HepG2 (cell line): ENCODE results near the gene CMTM2. TPM values are rescaled to one million over a fixed set of nuclear protein-coding genes. Genes with fewer than 3 reads are reported as not detected.

Source experiments
- ATAC-seq: fragments of 200-7000 bp; cut with Tn5 transposase; 3 replicates; pipeline ENCODE4 v1.9.1; 2020; ENCODE audit warnings: mild to moderate bottlenecking, moderate library complexity
- BruUV-seq: library from RNA; stranded (reverse); fragments of 400-500 nt; replicated peaks from 2 replicates; lab custom pipeline; 2021; lab: Mats Ljungman, UMichigan
- CTCF ChIA-PET: fragments of 300-600 bp; formaldehyde crosslinking; extraction: SDS; loops from one replicate; lab custom pipeline; 2021; ENCODE audit warnings: low total read pairs, inconsistent platforms, low intra/inter-chr PET ratio; lab: Yijun Ruan, JAX
- POLR2A ChIA-PET: fragments of 350-600 bp; sonication (Branson Sonifier 250); formaldehyde crosslinking; loops from one replicate; lab custom pipeline; 2020; ENCODE audit warnings: antibody characterized with exemption, inconsistent platforms; lab: Yijun Ruan, JAX
- DNase-seq: peaks from one replicate; pipeline ENCODE4 v3.0.0-alpha.2; 2015; ENCODE audit warnings: low spot score
- FAIRE-seq: peaks from 3 replicates; lab custom pipeline; 2011; peaks lifted over from hg19 to GRCh38; lab: Jason Lieb, UNC
- H2AFZ ChIP-seq: one replicate; pipeline ENCODE4 v1.6.1; 2011; ENCODE audit warnings: low read length, inconsistent platforms
- H3K27ac ChIP-seq: fragments of 300-600 bp; 3 replicates; pipeline ENCODE4 v1.8.0; 2011; ENCODE audit warnings: mixed run types, mild to moderate bottlenecking, mixed read lengths, low read length, inconsistent platforms; ENCODE audit not compliant: insufficient read depth; ENCODE audit errors: extremely low read length
- H3K27me3 ChIP-seq, 2 experiments: fragments of 200-600 bp in 1 of 2; 2 replicates in 1 of 2; 3 replicates in 1 of 2; pipeline versions ENCODE4 v1.6.0 to v1.8.0; 2011; ENCODE audit warnings: low read length in 2 of 2, mild to moderate bottlenecking in 2 of 2, moderate library complexity in 2 of 2, inconsistent platforms in 1 of 2; ENCODE audit not compliant: insufficient read depth in 2 of 2, control insufficient read depth in 1 of 2
- H3K36me3 ChIP-seq, 2 experiments: fragments of 200-600 bp in 1 of 2; replicated peaks in 1 of 2; 2 replicates in 1 of 2; 3 replicates in 1 of 2; pipeline versions ENCODE4 v1.5.1 to v1.8.0; 2011; ENCODE audit warnings: low read length in 2 of 2, inconsistent platforms in 1 of 2; ENCODE audit not compliant: insufficient read depth in 2 of 2, control insufficient read depth in 1 of 2
- H3K4me1 ChIP-seq: 2 replicates; pipeline ENCODE4 v1.5.1; 2012; ENCODE audit warnings: low read length, inconsistent platforms; ENCODE audit not compliant: insufficient read depth
- H3K4me2 ChIP-seq: 2 replicates; pipeline ENCODE4 v1.6.0; 2011; ENCODE audit warnings: low read depth, low read length, inconsistent platforms
- H3K4me3 ChIP-seq, 3 experiments: fragments of 200-600 bp in 1 of 3; sonication (generic), shearing (Covaris generic) in 1 of 3; replicated peaks in 1 of 3; 2 replicates each; pipeline ENCODE4 v1.5.1; 2011 to 2016; ENCODE audit warnings: low read length in 3 of 3, inconsistent platforms in 2 of 3, low read depth in 2 of 3, mild to moderate bottlenecking in 2 of 3, control low read depth in 1 of 3, mixed read lengths in 1 of 3; ENCODE audit not compliant: insufficient read depth in 1 of 3
- H3K79me2 ChIP-seq: one replicate; pipeline ENCODE4 v1.6.1; 2011; ENCODE audit warnings: low read length, inconsistent platforms; ENCODE audit not compliant: insufficient read depth
- H3K9ac ChIP-seq: 2 replicates; pipeline ENCODE4 v1.6.0; 2011; ENCODE audit warnings: mild to moderate bottlenecking, low read depth, low read length, inconsistent platforms; ENCODE audit not compliant: insufficient read depth
- H3K9me3 ChIP-seq: 2 replicates; pipeline ENCODE4 v1.5.1; 2012; ENCODE audit warnings: mild to moderate bottlenecking, low read length
- H4K20me1 ChIP-seq: 2 replicates; pipeline ENCODE4 v1.6.0; 2011; ENCODE audit warnings: inconsistent platforms, mild to moderate bottlenecking, low read length, moderate library complexity; ENCODE audit not compliant: insufficient read depth
- DR1 ChIP-seq: sonication (generic); formaldehyde crosslinking; IDR thresholded peaks from 2 replicates; pipeline ENCODE4 v1.8.0; 2021; ENCODE audit warnings: mild to moderate bottlenecking, missing genetic modification reagents, inconsistent platforms
- HES4 ChIP-seq: sonication (generic); formaldehyde crosslinking; IDR thresholded peaks from 2 replicates; pipeline ENCODE4 v1.9.0; 2021; ENCODE audit warnings: mild to moderate bottlenecking, missing genetic modification reagents, borderline replicate concordance
- HOXA7 ChIP-seq: sonication (generic); formaldehyde crosslinking; IDR thresholded peaks from 2 replicates; pipeline ENCODE4 v1.8.1; 2022; ENCODE audit warnings: mild to moderate bottlenecking, missing genetic modification reagents, moderate library complexity
- MAZ ChIP-seq, 2 experiments: sonication (generic) in 1 of 2; formaldehyde crosslinking in 1 of 2; IDR thresholded peaks; 2 replicates each; pipeline versions ENCODE4 v1.5.0 to v1.6.1; 2012 to 2020; ENCODE audit warnings: low read depth in 2 of 2, mild to moderate bottlenecking in 2 of 2, borderline replicate concordance in 1 of 2, improper control_type of control experiment in 1 of 2, low read length in 1 of 2, missing genetic modification reagents in 1 of 2, moderate library complexity in 1 of 2
- NFE2L2 ChIP-seq: fragments of 150-350 bp; IDR thresholded peaks from 2 replicates; pipeline ENCODE4 v1.6.1; 2014; ENCODE audit warnings: low read length
- NRL ChIP-seq: sonication (generic); formaldehyde crosslinking; IDR thresholded peaks from 2 replicates; pipeline ENCODE4 v1.5.0; 2020; ENCODE audit warnings: missing genetic modification reagents, mild to moderate bottlenecking, moderate library complexity, borderline replicate concordance
- SMYD3 ChIP-seq: sonication (generic); formaldehyde crosslinking; IDR thresholded peaks from 2 replicates; pipeline ENCODE4 v1.8.1; 2023; ENCODE audit warnings: mild to moderate bottlenecking, missing genetic modification reagents
- XBP1 ChIP-seq: sonication (generic); formaldehyde crosslinking; IDR thresholded peaks from 2 replicates; pipeline ENCODE4 v1.5.0; 2020; ENCODE audit warnings: missing genetic modification reagents
- XRCC5 ChIP-seq: fragments of 200-400 bp; formaldehyde crosslinking; optimal IDR thresholded peaks from 2 replicates; pipeline ENCODE3; 2017; ENCODE audit warnings: mild to moderate bottlenecking, low read length
- ZC3H4 ChIP-seq: sonication (generic); formaldehyde crosslinking; IDR thresholded peaks from 2 replicates; pipeline ENCODE4 v1.4.0; 2020; ENCODE audit warnings: missing genetic modification reagents, borderline replicate concordance
- ZFP37 ChIP-seq: sonication (generic); formaldehyde crosslinking; IDR thresholded peaks from 2 replicates; pipeline ENCODE4 v1.4.0; 2020; ENCODE audit warnings: missing genetic modification reagents, borderline replicate concordance
- ZNF205 ChIP-seq: IDR thresholded peaks from 2 replicates; pipeline ENCODE4 v1.6.1; 2018; ENCODE audit warnings: missing biosample characterization, missing genetic modification reagents
- ZNF33B ChIP-seq: sonication (generic); formaldehyde crosslinking; IDR thresholded peaks from 2 replicates; pipeline ENCODE4 v1.5.1; 2020; ENCODE audit warnings: mild to moderate bottlenecking, missing genetic modification reagents
- ZNF383 ChIP-seq: sonication (generic); formaldehyde crosslinking; IDR thresholded peaks from 2 replicates; pipeline ENCODE4 v1.4.0; 2020; ENCODE audit warnings: missing genetic modification reagents, mild to moderate bottlenecking, borderline replicate concordance
- WGBS: methylation state at CpG from one replicate; pipeline ENCODE4 v1.1.6; 2017; ENCODE audit warnings: low lambda C conversion rate; 5-methylcytosine and 5-hydroxymethylcytosine counted together
- in situ Hi-C: cut with HindIII; loops from 2 replicates; pipeline ENCODE4 v1.10.0; 2017; ENCODE audit warnings: low pct_unique_long_range_greater_than_20kb; ENCODE audit not compliant: extremely low pct_ligation_motif_present
- intact Hi-C: fragments of 100-400 bp; cut with micrococcal nuclease; formaldehyde crosslinking; loops from one replicate; pipeline ENCODE4 v1.10.0; 2022; ENCODE audit not compliant: unreplicated experiment
- polyA plus RNA-seq, 8 experiments: library from polyadenylated mRNA; depleted of rRNA in 3 of 8; stranded (reverse) in 7 of 8; unstranded in 1 of 8; fragments of >200 nt; fragmentation: Illumina TruSeq in 4 of 8; extraction: Trizol in 4 of 8; gene quantifications; 2 replicates each; pipeline versions ENCODE4 v1.2.1 to v1.2.3, GENCODE V29; 2011 to 2016; ENCODE audit warnings: low read depth in 4 of 8, missing spikeins in 1 of 8, mixed read lengths in 1 of 8; ENCODE audit not compliant: insufficient read depth in 1 of 8
- total RNA-seq, 5 experiments: library from RNA; depleted of rRNA; stranded (reverse); fragments of >200 nt; fragmentation: Illumina TruSeq; extraction: Trizol; gene quantifications; 2 replicates each; pipeline ENCODE4 v1.2.3, GENCODE V29; 2016; ENCODE audit warnings: low read depth in 1 of 5
- TF ChIP-seq, protein P1 (sequence below), 2 experiments: sonication (generic) in 1 of 2; formaldehyde crosslinking in 1 of 2; IDR thresholded peaks; 2 replicates each; pipeline versions ENCODE4 v1.5.1 to v1.6.1; 2011 to 2020; ENCODE audit warnings: borderline replicate concordance in 1 of 2, low read depth in 1 of 2, low read length in 1 of 2, mild to moderate bottlenecking in 1 of 2, missing genetic modification reagents in 1 of 2, moderate library complexity in 1 of 2

The CMTM2 gene
- total and polyA plus RNA-seq, 2 of the 13 experiments (the other 11 are each of a cell fraction or from before 2014, with no cell fraction given), result not detected

DNA sequence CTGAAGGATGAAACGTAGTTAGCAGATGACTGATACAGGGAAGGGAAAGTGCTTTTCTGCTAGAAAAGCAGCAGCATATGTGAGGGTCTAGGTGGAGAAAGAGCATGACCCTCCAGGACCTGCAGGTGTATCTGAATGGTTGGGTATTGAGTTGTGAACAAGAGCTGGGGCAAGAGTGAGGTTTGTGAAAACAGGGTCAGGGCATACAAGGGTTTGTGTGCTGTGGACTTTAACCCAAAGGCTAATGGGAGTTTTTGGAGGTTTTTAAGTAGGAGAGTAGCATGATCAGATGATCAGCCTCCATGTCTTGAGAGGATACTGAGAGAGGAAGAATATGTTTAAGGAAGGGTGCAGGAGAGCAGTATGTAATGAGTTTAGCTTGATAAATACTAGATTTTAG is 19.2 kb upstream of the CMTM2 start:
- 96% methylated on average over 1 of the region's 1 CpG for WGBS
- Histone ChIP-seq H3K36me3 (peaks cover 5 to 46% of the 10 kb centered on the region in 2 experiments; a peak in 4 of 5 replicates), H3K9me3 (no peaks in the 10 kb centered on the region)
- in situ Hi-C loops, result no loop called here
- no peak for TF ChIP-seq SMYD3
- TF ChIP-seq DR1, result no peak
- no peak for TF ChIP-seq ZC3H4 (CRISPR knock-in tag)
- TF ChIP-seq MAZ (IDR thresholded peaks at IDR 0.05; ENCODE audit: borderline replicate concordance, low read depth, low read length), result no peak
- no peak for TF ChIP-seq MAZ (CRISPR knock-in tag; IDR thresholded peaks at IDR 0.05; ENCODE audit: low read depth)
- TF ChIP-seq XBP1 (CRISPR knock-in tag), result no peak
- TF ChIP-seq NFE2L2, result no peak
- TF ChIP-seq HES4 (CRISPR knock-in tag), result no peak
- no peak for TF ChIP-seq NRL (CRISPR knock-in tag)
- TF ChIP-seq ZNF33B (CRISPR knock-in tag), result no peak
- no peak for TF ChIP-seq XRCC5
- TF ChIP-seq ZFP37 (CRISPR knock-in tag), result no peak
- TF ChIP-seq ZNF205 (CRISPR knock-in tag), result no peak
- TF ChIP-seq, protein P1, sequence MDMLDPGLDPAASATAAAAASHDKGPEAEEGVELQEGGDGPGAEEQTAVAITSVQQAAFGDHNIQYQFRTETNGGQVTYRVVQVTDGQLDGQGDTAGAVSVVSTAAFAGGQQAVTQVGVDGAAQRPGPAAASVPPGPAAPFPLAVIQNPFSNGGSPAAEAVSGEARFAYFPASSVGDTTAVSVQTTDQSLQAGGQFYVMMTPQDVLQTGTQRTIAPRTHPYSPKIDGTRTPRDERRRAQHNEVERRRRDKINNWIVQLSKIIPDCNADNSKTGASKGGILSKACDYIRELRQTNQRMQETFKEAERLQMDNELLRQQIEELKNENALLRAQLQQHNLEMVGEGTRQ (IDR thresholded peaks at IDR 0.05; ENCODE audit: low read depth, low read length), result no peak
- TF ChIP-seq, protein P1 (CRISPR knock-in tag; IDR thresholded peaks at IDR 0.05; ENCODE audit: borderline replicate concordance), result no peak
- no peak for TF ChIP-seq HOXA7 (CRISPR knock-in tag)
- no peak for TF ChIP-seq ZNF383 (CRISPR knock-in tag)
- TF ChIP-seq, all 625 proteins: peak for 0
- no peak for FAIRE-seq
- Histone ChIP-seq H3K9ac (no peak overlapping the region), H3K4me2 (no peak overlapping the region), H3K79me2 (peaks cover 6% of the 10 kb centered on the region), H3K4me1 (peaks cover 30% of the 10 kb centered on the region), H3K27ac (no peak overlapping the region), H2AFZ (no peak overlapping the region), H3K27me3 (no peaks in the 10 kb centered on the region), H3K4me3 (no peak overlapping the region), H4K20me1 (0 out of 2 replicates have a peak, but pooled peaks cover 2% of the 10 kb centered on the region)
- POLR2A ChIA-PET, result no interaction called here
- no peak for DNase-seq
- intact Hi-C loops, result no loop called here
- no TSS peak for BruUV-seq
- ATAC-seq, result no peak
- CTCF ChIA-PET, result no interaction called here
